ENCODE measurements around the gene RAD18. TPM values are rescaled to one million over a fixed set of nuclear protein-coding genes. Genes with fewer than 3 reads are reported as not detected.

RAD18 gene
- total RNA-seq, 1 donor from 2014 or later, result 10.0 TPM

- H3K4me3 ChIP-seq (ENCODE audit: low read depth, low read length), result no peak overlapping the region
- DNase-seq (ENCODE audit: low read depth), result peak; percentile 46
- TF ChIP-seq CTCF (conservative IDR thresholded peaks at IDR 0.05; ENCODE audit: low read depth, low read length), result no peak
Observed at GRCh38 chr3:8837162-8837561, 126.1 kb downstream of the RAD18 start.

GRCh38 chr3:8836096-8836495 is 127.2 kb downstream of the RAD18 start:
- no peak for TF ChIP-seq CTCF (conservative IDR thresholded peaks at IDR 0.05; ENCODE audit: low read depth, low read length)
- no peak for DNase-seq (ENCODE audit: low read depth)
- H3K4me3 ChIP-seq (ENCODE audit: low read depth, low read length), result no peak overlapping the region

GRCh38 chr3:8835385-8835784 is 127.9 kb downstream of the RAD18 start:
- TF ChIP-seq CTCF (conservative IDR thresholded peaks at IDR 0.05; ENCODE audit: low read depth, low read length), result no peak
- no peak for DNase-seq (ENCODE audit: low read depth)
- no peak overlapping the region for H3K4me3 ChIP-seq (ENCODE audit: low read depth, low read length)

GRCh38 chr3:8834974-8835373 is 128.3 kb downstream of the RAD18 start:
- DNase-seq (ENCODE audit: low read depth), result no peak
- no peak for TF ChIP-seq CTCF (conservative IDR thresholded peaks at IDR 0.05; ENCODE audit: low read depth, low read length)
- H3K4me3 ChIP-seq (ENCODE audit: low read depth, low read length), result no peak overlapping the region

- TF ChIP-seq CTCF (conservative IDR thresholded peaks at IDR 0.05; ENCODE audit: low read depth, low read length), result no peak
- DNase-seq (ENCODE audit: low read depth), result no peak
- no peak overlapping the region for H3K4me3 ChIP-seq (ENCODE audit: low read depth, low read length)
Observed at GRCh38 chr3:8827641-8828040, 135.6 kb downstream of the RAD18 start.

Other genes starting within 250 kb of the RAD18 start
- gene CAV3, start 229.7 kb downstream of the RAD18 start, total RNA-seq, result not detected in 2 replicates
- 5.9 and 8.4 TPM in 2 replicates for gene OXTR, start 193.9 kb downstream of the RAD18 start, total RNA-seq

All from epithelial cell of proximal tubule (primary cell).